Gastrocnemius medialis (tissue), 4 donors: Measurements from ENCODE around the gene ZKSCAN1. TPM values are rescaled to one million over a fixed set of nuclear protein-coding genes. Genes with fewer than 3 reads are reported as not detected.
"Not testable (repeated sequence)": the region's sequence is repeated elsewhere in the genome, so short reads cannot be mapped to it uniquely, and the experiment has no call there.

Source experiments
- ATAC-seq, 2 donors: fragments of 150-250 bp; one replicate each; pipeline ENCODE4 v1.9.1; 2016
- DNase-seq, 2 donors: peaks; one replicate each; pipeline ENCODE4 v3.0.0-alpha.2; 2019
- H3K27ac ChIP-seq, 4 donors: fragments of 200-600 bp; sonication (generic); 1 replicate in 1 of 4; 2 replicates in 3 of 4; pipeline ENCODE4 v1.5.1; 2016 to 2018; ENCODE audit warnings: mild to moderate bottlenecking in 2 of 4, moderate library complexity in 1 of 4
- H3K27me3 ChIP-seq, 3 donors: fragments of 200-600 bp; sonication (generic) in 2 of 3; 1 replicate in 1 of 3; 2 replicates in 2 of 3; pipeline versions ENCODE4 v1.5.1 to v1.6.0; 2016 to 2019; ENCODE audit warnings: mild to moderate bottlenecking in 1 of 3, moderate library complexity in 1 of 3
- H3K36me3 ChIP-seq, 2 donors: fragments of 200-600 bp; sonication (generic) in 1 of 2; one replicate each; pipeline ENCODE4 v1.5.1; 2017 to 2018
- H3K4me1 ChIP-seq, 2 donors: fragments of 200-600 bp; sonication (generic) in 1 of 2; one replicate each; pipeline ENCODE4 v1.5.1; 2016 to 2017; ENCODE audit warnings: mild to moderate bottlenecking in 2 of 2
- H3K4me3 ChIP-seq, 4 donors: fragments of 200-600 bp; sonication (generic) in 3 of 4; 1 replicate in 1 of 4; 2 replicates in 3 of 4; pipeline ENCODE4 v1.5.1; 2016 to 2019; ENCODE audit warnings: mild to moderate bottlenecking in 2 of 4
- H3K9me3 ChIP-seq, 3 donors: fragments of 200-600 bp; sonication (generic) in 2 of 3; 1 replicate in 1 of 3; 2 replicates in 2 of 3; pipeline ENCODE4 v1.5.1; 2016 to 2019
- POLR2A ChIP-seq, 2 donors: fragments of 450-650 bp; IDR thresholded peaks; one replicate each; pipeline ENCODE4 v1.6.1; 2017; ENCODE audit warnings: antibody characterized with exemption in 2 of 2, mild to moderate bottlenecking in 2 of 2, moderate library complexity in 2 of 2
- in situ Hi-C, 4 donors: fragments of 200-750 bp; cut with MboI; loops; one replicate each; pipeline versions ENCODE4 v1.15.0 to v1.8.0; 2017; ENCODE audit warnings: low sequenced_read_pairs in 4 of 4
- intact Hi-C: fragments of 100-400 bp; cut with DNase I; formaldehyde crosslinking; loops from one replicate; pipeline ENCODE4 v1.15.1; 2023; ENCODE audit warnings: low total_unique reads
- total RNA-seq, 4 donors: library from RNA; depleted of rRNA; stranded (reverse); fragments of >200 nt; gene quantifications; one replicate each; pipeline versions ENCODE4 v1.1.0 to v1.2.3, GENCODE V29; 2016
- TF ChIP-seq, protein P1 (sequence below), 5 experiments: fragments of 450-650 bp in 3 of 5; fragments of 200-600 bp in 2 of 5; sonication (generic) in 2 of 5; IDR thresholded peaks in 4 of 5; conservative IDR thresholded peaks in 1 of 5; 1 replicate in 4 of 5; 2 replicates in 1 of 5; pipeline ENCODE4 v1.5.1; 2016 to 2019; ENCODE audit warnings: antibody characterized with exemption in 5 of 5, mild to moderate bottlenecking in 3 of 5, moderate library complexity in 3 of 5

Gene ZKSCAN1
- total RNA-seq, 4 donors from 2014 or later = 15.0 to 17.7 (median 15.5) TPM

DNA sequence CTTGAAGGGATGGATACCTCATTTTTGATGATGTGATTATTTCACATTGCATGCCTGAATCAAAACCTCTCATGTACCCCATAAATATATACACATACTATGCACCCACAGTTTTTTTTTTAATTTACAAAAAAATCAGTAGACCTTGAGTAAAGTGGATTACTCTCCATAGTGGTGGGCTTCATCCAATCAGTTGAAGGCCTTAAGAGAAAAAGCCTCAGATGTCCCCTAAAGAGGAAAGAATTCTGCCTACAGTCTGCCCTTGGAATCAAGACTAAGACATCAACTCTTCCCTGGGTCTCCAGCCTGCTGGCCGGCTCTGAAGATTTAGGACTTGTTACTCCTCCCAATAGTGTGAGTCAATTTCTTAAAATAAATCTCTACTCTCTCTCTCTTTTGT is 40.7 kb upstream of the ZKSCAN1 start:
- H3K4me3 ChIP-seq = no peak overlapping the region

DNA sequence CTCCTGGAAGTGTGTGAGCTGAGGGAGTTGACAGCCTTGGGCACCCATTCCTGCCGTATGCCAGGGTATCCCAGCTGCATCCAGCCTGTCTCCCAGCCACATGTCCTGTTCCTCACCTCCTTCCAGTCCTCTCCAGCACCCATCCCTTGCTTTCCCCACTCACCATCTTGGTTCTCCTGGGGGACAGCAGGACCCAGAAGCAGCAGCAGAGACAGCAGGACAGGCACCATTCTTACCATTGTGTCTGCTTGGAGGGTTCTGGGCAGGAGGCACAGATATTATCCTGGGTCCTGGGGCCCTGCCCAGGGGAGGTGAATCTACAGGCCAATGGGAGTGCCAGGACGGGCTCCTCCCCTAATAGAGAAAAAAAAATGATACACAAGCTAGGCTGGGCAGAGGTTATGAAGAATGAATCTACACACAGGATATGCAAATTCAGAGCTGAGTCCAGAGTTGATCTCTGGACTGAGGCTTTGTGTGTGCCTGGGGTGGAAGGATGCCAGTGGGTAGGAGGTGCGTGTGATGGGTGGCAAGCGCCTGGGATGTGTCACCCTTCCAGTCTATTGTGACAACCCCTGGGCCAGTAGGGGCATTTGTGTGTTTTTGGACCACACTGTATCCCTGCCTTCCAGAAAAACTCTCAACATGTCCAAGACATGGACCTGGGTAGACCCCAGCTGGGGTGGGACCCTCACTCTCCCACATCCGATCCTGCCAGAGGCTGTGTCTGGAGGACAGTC is 39.4 kb upstream of the ZKSCAN1 start, which contains the start of gene AZGP1:
TSS of gene AZGP1 (minus strand) at position 250 of the 740 bp plus-strand sequence. CDS start at position 239, 11 bp downstream.
- no peak for DNase-seq
- in situ Hi-C loops = no loop called here

More for the DNA sequence above, 40.7 kb upstream of the ZKSCAN1 start:
- intact Hi-C loops = no loop called here
- no peaks in the 10 kb centered on the region for H3K36me3 ChIP-seq
- ATAC-seq = no peak
- in situ Hi-C loops = no loop called here
- no peak for DNase-seq
- no peaks in the 10 kb centered on the region for H3K4me1 ChIP-seq
- H3K9me3 ChIP-seq = no peaks in the 10 kb centered on the region
- no peak overlapping the region for H3K27ac ChIP-seq
- peaks cover 0 to 2% (median 0%) of the 10 kb centered on the region in 3 donors for H3K27me3 ChIP-seq
- TF ChIP-seq POLR2A (IDR thresholded peaks at IDR 0.05) = no peak
- TF ChIP-seq, protein P1, sequence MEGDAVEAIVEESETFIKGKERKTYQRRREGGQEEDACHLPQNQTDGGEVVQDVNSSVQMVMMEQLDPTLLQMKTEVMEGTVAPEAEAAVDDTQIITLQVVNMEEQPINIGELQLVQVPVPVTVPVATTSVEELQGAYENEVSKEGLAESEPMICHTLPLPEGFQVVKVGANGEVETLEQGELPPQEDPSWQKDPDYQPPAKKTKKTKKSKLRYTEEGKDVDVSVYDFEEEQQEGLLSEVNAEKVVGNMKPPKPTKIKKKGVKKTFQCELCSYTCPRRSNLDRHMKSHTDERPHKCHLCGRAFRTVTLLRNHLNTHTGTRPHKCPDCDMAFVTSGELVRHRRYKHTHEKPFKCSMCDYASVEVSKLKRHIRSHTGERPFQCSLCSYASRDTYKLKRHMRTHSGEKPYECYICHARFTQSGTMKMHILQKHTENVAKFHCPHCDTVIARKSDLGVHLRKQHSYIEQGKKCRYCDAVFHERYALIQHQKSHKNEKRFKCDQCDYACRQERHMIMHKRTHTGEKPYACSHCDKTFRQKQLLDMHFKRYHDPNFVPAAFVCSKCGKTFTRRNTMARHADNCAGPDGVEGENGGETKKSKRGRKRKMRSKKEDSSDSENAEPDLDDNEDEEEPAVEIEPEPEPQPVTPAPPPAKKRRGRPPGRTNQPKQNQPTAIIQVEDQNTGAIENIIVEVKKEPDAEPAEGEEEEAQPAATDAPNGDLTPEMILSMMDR (IDR thresholded peaks at IDR 0.05 in 4 of 5, conservative IDR thresholded peaks at IDR 0.05 in 1 of 5) = no peak

DNA sequence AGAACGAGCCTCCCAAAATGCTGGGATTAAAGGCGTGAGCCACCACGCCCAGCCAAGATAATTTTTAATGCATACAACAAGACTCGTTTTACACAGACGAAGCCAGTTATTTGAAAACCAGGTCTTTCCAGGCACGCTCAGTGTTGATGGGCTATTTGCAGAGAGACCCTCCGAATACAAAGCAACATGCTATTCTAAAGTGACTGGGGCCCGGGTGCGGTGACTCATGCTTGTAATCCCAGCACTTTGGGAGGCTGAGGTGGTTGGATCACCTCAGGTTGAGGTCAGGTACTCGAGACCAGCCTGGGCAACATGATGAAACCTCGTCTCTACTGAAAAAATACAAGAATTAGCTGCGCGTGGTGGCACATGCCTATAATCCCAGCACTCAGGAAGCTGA is 38.8 kb upstream of the ZKSCAN1 start:
- in situ Hi-C loops = no loop called here
- intact Hi-C loops = no loop called here
- Histone ChIP-seq H3K27ac (no peak overlapping the region), H3K9me3 (no peaks in the 10 kb centered on the region), H3K27me3 (peaks cover 0 to 2% (median 0%) of the 10 kb centered on the region in 3 donors), H3K36me3 (no peaks in the 10 kb centered on the region), H3K4me3 (no peak overlapping the region), H3K4me1 (no peaks in the 10 kb centered on the region)
- TF ChIP-seq, protein P1 (IDR thresholded peaks at IDR 0.05 in 4 of 5, conservative IDR thresholded peaks at IDR 0.05 in 1 of 5) = no peak
- no peak for TF ChIP-seq POLR2A (IDR thresholded peaks at IDR 0.05)
- DNase-seq (no peak), ATAC-seq (no peak)

More for the DNA sequence above, 39.4 kb upstream of the ZKSCAN1 start, which contains the start of gene AZGP1:
- no peak for TF ChIP-seq POLR2A (IDR thresholded peaks at IDR 0.05)
- TF ChIP-seq, protein P1 (IDR thresholded peaks at IDR 0.05 in 4 of 5, conservative IDR thresholded peaks at IDR 0.05 in 1 of 5) = no peak
- ATAC-seq = no peak
- intact Hi-C loops = no loop called here
- no peaks in the 10 kb centered on the region for H3K4me1 ChIP-seq
- H3K9me3 ChIP-seq = no peaks in the 10 kb centered on the region
- H3K4me3 ChIP-seq = no peak within 1 kb of the TSS
- peaks cover 0 to 2% (median 0%) of the 10 kb centered on the region in 3 donors for H3K27me3 ChIP-seq
- no peak within 1 kb of the TSS for H3K27ac ChIP-seq
- no peaks in the 10 kb centered on the region for H3K36me3 ChIP-seq

DNA sequence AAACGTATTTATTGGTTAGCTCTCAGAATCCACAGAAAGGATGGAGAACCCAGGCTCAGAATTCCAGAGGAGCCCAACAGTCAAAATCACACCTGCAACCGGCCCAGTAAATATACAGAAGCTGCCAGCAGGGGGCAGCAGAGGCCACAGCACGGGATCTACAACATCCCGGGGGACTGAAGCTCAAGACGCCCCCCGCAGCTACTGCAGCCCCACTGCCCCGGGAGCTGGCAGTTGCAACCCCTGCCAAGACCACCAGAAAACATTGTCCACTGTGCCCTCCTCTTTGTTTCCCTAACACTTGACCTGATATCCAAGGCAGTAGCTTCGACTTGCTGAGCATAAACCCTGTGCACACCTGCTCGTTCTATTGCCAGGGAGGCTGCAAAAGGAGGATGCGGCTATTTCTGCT is 35.6 kb upstream of the ZKSCAN1 start:
- TF ChIP-seq, protein P1 (IDR thresholded peaks at IDR 0.05 in 4 of 5, conservative IDR thresholded peaks at IDR 0.05 in 1 of 5) = peak; percentile 69 to 82 (median 71)
- ATAC-seq (peak; percentile 62 to 78), DNase-seq (peak in 1 of 2 donors; percentile 38)
- not testable (repeated sequence) for H3K4me3 ChIP-seq, H3K4me1 ChIP-seq, H3K36me3 ChIP-seq, H3K9me3 ChIP-seq, H3K27me3 ChIP-seq, H3K27ac ChIP-seq
- in situ Hi-C loops (loop anchor here in 1 of 4 donors (10.0 kb wide), 1 partner anchor 155 kb away; no protein-coding TSS in a partner anchor), intact Hi-C loops (loop anchor here (1.0 kb wide), 1 partner anchor 73 kb away; no protein-coding TSS in a partner anchor)

DNA sequence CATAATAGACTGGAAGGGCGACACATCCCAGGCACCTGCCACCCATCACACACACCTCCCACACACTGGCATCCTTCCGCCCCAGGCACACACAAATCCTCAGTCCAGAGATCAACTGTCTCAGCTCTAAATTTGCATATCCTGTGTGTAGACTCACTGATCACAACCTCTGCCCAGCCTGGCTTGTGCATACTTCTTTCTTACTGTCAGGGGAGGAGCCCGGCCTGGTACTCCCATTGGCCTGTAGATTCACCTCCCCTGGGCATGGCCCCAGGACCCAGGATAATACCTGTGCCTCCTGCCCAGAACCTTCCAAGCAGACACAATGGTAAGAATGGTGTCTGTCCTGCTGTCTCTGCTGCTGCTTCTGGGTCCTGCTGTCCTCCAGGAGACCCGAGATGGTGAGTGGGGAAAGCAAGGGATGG is 34.9 kb upstream of the ZKSCAN1 start:
- H3K9me3 ChIP-seq, intact Hi-C loops, DNase-seq, H3K27me3 ChIP-seq, H3K4me3 ChIP-seq, ATAC-seq, H3K36me3 ChIP-seq, H3K27ac ChIP-seq, H3K4me1 ChIP-seq: not testable (repeated sequence)
- in situ Hi-C loops = loop anchor here in 1 of 4 donors (10.0 kb wide), 1 partner anchor 154 kb away; no protein-coding TSS in a partner anchor

DNA sequence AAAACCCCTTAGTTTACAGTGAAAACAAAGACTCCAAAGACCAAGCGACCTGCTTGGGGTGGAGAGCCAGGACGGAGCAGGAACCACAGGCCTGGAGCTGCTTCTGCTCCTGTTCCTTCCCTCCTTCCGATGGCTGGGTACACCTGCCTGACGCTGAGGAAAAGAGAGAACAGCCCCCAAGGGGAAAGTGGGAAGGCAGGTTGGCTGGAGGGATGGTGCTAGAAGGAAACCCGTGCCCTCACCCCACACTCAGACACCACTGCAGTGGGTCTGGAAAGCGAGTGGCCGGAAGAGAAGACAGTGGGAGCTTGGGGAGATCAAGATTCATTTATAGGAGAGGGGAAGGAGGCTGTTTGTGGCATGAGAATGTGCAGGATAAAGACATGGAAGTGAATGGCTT is 34.3 kb upstream of the ZKSCAN1 start:
- ATAC-seq, H3K4me1 ChIP-seq, DNase-seq, H3K9me3 ChIP-seq, H3K27me3 ChIP-seq, H3K27ac ChIP-seq, H3K36me3 ChIP-seq, intact Hi-C loops, H3K4me3 ChIP-seq: not testable (repeated sequence)
- in situ Hi-C loops = loop anchor here in 1 of 4 donors (10.0 kb wide), 1 partner anchor 154 kb away; no protein-coding TSS in a partner anchor
